ENCODE results near the gene PEBP1.

DNA sequence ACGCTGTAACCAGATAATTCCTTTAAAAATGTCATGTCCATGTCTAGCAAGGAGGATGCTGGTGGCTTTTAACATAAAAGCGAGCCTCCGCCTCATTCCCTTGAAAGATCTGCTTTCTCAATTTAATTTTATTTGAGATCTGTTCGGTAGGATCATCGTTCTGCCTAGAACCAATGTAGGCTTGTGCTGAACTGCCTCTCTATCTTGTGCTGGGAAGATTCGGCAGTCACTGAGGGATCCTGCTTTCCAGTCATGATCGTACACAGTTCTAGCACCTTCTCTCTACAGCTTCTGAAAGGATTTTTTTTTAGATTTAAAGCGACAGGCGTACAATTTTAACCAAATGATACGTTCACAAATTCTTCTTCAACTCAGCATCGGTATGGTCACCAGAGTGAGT is 54.3 kb downstream of the PEBP1 start:
- TF ChIP-seq, protein P1, sequence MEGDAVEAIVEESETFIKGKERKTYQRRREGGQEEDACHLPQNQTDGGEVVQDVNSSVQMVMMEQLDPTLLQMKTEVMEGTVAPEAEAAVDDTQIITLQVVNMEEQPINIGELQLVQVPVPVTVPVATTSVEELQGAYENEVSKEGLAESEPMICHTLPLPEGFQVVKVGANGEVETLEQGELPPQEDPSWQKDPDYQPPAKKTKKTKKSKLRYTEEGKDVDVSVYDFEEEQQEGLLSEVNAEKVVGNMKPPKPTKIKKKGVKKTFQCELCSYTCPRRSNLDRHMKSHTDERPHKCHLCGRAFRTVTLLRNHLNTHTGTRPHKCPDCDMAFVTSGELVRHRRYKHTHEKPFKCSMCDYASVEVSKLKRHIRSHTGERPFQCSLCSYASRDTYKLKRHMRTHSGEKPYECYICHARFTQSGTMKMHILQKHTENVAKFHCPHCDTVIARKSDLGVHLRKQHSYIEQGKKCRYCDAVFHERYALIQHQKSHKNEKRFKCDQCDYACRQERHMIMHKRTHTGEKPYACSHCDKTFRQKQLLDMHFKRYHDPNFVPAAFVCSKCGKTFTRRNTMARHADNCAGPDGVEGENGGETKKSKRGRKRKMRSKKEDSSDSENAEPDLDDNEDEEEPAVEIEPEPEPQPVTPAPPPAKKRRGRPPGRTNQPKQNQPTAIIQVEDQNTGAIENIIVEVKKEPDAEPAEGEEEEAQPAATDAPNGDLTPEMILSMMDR (IDR thresholded peaks at IDR 0.05) = no peak
- TF ChIP-seq POLR2A (IDR thresholded peaks at IDR 0.05) = no peak

Data from sigmoid colon (tissue), 3 donors.